Loucy (cell line): ENCODE measurements around the gene NPIPB8.
"Not testable (repeated sequence)": the region's sequence is repeated elsewhere in the genome, so short reads cannot be mapped to it uniquely, and the experiment has no call there.

ENCODE experiments used
- H2AFZ ChIP-seq: fragments of 200-600 bp; sonication (generic); 2 replicates; pipeline ENCODE4 v1.6.0; 2016; ENCODE audit warnings: antibody characterized with exemption, mild to moderate bottlenecking, low read length, moderate library complexity
- H3F3A ChIP-seq: fragments of 200-600 bp; 2 replicates; pipeline ENCODE4 v1.6.0; 2016; ENCODE audit warnings: antibody characterized with exemption, low read depth, mild to moderate bottlenecking
- H3K27me3 ChIP-seq: fragments of 200-600 bp; sonication (generic); 2 replicates; pipeline ENCODE4 v1.6.1; 2014; ENCODE audit warnings: low read length, mild to moderate bottlenecking; ENCODE audit not compliant: insufficient read depth, poor library complexity, severe bottlenecking
- H3K36me3 ChIP-seq: fragments of 200-600 bp; sonication (generic); 2 replicates; pipeline ENCODE4 v1.6.1; 2016; ENCODE audit warnings: low read length; ENCODE audit not compliant: insufficient read depth
- H3K4me1 ChIP-seq: fragments of 200-600 bp; sonication (generic); 2 replicates; pipeline ENCODE4 v1.5.1; 2014; ENCODE audit warnings: low read length, mild to moderate bottlenecking; ENCODE audit not compliant: insufficient read depth, poor library complexity, severe bottlenecking
- H3K4me2 ChIP-seq: fragments of 200-600 bp; sonication (generic); 2 replicates; pipeline ENCODE4 v1.6.0; 2014; ENCODE audit warnings: antibody characterized with exemption, low read length, low read depth, mild to moderate bottlenecking; ENCODE audit not compliant: poor library complexity, severe bottlenecking
- H3K4me3 ChIP-seq: fragments of 200-600 bp; sonication (generic); 2 replicates; pipeline ENCODE4 v1.5.1; 2014; ENCODE audit warnings: low read length, mild to moderate bottlenecking, mixed read lengths; ENCODE audit not compliant: poor library complexity, severe bottlenecking
- H3K79me2 ChIP-seq: fragments of 200-600 bp; sonication (generic); 2 replicates; pipeline ENCODE4 v1.6.1; 2014; ENCODE audit warnings: low read length; ENCODE audit not compliant: insufficient read depth
- H3K9ac ChIP-seq: fragments of 200-600 bp; sonication (generic); 2 replicates; pipeline ENCODE4 v1.6.0; 2014; ENCODE audit warnings: mild to moderate bottlenecking, low read depth, low read length, moderate library complexity; ENCODE audit not compliant: poor library complexity, severe bottlenecking
- H3K9me2 ChIP-seq: fragments of 200-600 bp; sonication (generic); replicated peaks from 2 replicates; pipeline ENCODE4 v1.6.1; 2016; ENCODE audit warnings: low read depth, low read length, mixed read lengths
- H3K9me3 ChIP-seq: fragments of 200-600 bp; sonication (generic); 2 replicates; pipeline ENCODE4 v1.6.1; 2014; ENCODE audit warnings: mild to moderate bottlenecking, antibody characterized with exemption, low read length, low read depth; ENCODE audit not compliant: insufficient read depth
- H4K20me1 ChIP-seq: fragments of 200-600 bp; sonication (generic); 2 replicates; pipeline ENCODE4 v1.6.0; 2014; ENCODE audit warnings: antibody characterized with exemption, low read length, mild to moderate bottlenecking; ENCODE audit not compliant: insufficient read depth, poor library complexity, severe bottlenecking
- EZH2phosphoT487 ChIP-seq: fragments of 200-600 bp; IDR thresholded peaks from 2 replicates; pipeline ENCODE4 v1.6.1; 2018; ENCODE audit warnings: antibody characterized with exemption, mild to moderate bottlenecking, moderate library complexity, borderline replicate concordance
- TF ChIP-seq, protein P1 (sequence below): fragments of 200-600 bp; sonication (generic); conservative IDR thresholded peaks from 2 replicates; pipeline ENCODE4 v1.5.1; 2014; ENCODE audit warnings: mild to moderate bottlenecking, antibody characterized with exemption, low read length

NPIPB8 gene

DNA sequence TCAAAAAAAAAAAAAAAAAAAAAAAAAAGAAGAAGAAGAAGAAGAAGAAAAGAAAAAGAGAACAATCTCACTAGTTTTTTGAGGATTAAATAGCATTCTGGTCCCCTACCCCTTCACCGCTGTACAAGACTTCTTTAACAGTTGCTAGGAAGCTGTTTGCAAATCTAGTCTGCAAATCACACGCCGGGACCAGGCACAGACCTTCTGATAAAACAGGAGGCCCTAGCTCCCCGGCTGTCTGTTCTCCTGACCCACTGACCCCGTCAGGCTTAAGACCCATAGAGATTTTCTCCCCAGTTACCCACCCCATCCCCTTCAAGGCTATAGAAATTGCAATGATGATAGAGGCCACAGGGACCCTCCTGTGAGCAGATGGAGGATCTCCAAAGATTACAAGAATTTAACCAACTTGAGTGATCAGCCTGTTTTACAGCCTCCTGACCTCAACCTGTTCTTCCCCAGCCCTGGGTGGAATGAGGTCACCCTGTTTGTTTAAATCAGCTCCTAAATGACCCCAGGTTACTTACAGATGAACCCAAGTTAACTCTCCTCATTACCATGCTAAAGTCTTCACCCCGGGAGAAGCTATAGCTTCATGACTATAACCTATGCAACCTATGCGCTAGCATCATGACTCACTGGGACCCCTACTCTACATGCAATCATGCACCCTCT lies 16.2 kb upstream of the NPIPB8 start:
- TF ChIP-seq, protein P1, sequence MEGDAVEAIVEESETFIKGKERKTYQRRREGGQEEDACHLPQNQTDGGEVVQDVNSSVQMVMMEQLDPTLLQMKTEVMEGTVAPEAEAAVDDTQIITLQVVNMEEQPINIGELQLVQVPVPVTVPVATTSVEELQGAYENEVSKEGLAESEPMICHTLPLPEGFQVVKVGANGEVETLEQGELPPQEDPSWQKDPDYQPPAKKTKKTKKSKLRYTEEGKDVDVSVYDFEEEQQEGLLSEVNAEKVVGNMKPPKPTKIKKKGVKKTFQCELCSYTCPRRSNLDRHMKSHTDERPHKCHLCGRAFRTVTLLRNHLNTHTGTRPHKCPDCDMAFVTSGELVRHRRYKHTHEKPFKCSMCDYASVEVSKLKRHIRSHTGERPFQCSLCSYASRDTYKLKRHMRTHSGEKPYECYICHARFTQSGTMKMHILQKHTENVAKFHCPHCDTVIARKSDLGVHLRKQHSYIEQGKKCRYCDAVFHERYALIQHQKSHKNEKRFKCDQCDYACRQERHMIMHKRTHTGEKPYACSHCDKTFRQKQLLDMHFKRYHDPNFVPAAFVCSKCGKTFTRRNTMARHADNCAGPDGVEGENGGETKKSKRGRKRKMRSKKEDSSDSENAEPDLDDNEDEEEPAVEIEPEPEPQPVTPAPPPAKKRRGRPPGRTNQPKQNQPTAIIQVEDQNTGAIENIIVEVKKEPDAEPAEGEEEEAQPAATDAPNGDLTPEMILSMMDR: no peak
- no peak for TF ChIP-seq EZH2phosphoT487
- peak overlapping the region; percentile 78 for H3K4me2 ChIP-seq

DNA sequence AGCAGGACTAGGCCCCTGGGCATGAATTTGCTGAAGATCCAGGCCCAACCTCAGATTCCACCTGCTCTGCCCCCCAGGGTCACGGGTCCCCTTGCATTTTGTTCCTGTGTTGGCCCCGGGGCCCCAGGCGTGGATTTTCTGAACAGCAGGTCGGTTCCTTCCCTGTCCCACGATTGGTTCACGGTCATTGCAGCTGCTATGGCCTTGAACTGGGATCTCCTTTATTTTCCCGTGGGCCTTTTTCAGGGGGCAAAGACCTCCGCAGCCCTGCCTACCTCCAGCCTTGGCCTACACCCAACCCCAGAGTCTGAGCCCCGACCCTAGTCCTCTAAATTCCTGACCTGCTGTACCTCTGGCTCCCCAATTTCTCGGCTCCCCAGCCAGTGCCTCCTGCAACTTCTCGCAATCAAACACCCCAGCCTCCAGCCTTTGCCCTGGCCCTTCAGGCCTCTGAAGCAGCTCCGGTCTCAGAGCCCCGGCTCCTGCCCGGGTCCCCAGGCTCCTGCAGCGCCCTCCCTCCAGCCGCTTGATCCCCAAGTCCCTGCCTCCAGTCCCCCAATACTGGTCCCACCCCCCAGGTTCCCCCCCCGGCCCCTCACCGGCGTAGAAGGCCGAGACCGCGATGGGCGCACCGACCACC lies 15.2 kb upstream of the NPIPB8 start:
- not testable (repeated sequence) for H3F3A ChIP-seq, H3K27me3 ChIP-seq, H3K36me3 ChIP-seq, H3K9me3 ChIP-seq, H3K9me2 ChIP-seq, H4K20me1 ChIP-seq
- H3K4me2 ChIP-seq: peak overlapping the region; percentile 78
- H2AFZ ChIP-seq: peak overlapping the region; percentile 92
- H3K79me2 ChIP-seq: peaks cover 36% of the 10 kb centered on the region
- H3K4me1 ChIP-seq: peaks cover 20% of the 10 kb centered on the region
- peak overlapping the region; percentile 83 for H3K4me3 ChIP-seq
- peak overlapping the region; percentile 92 for H3K9ac ChIP-seq

More for the DNA sequence above, 16.2 kb upstream of the NPIPB8 start:
- Histone ChIP-seq H3F3A (no peaks in the 10 kb centered on the region), H3K36me3 (no peaks in the 10 kb centered on the region), H3K79me2 (peaks cover 36% of the 10 kb centered on the region), H3K27me3 (no peaks in the 10 kb centered on the region), H3K9me3 (no peaks in the 10 kb centered on the region), H3K4me1 (peaks cover 20% of the 10 kb centered on the region), H2AFZ (no peak overlapping the region), H3K9me2 (no peaks in the 10 kb centered on the region), H4K20me1 (peaks cover 8% of the 10 kb centered on the region), H3K4me3 (peak overlapping the region; percentile 83), H3K9ac (peak overlapping the region; percentile 92)

DNA sequence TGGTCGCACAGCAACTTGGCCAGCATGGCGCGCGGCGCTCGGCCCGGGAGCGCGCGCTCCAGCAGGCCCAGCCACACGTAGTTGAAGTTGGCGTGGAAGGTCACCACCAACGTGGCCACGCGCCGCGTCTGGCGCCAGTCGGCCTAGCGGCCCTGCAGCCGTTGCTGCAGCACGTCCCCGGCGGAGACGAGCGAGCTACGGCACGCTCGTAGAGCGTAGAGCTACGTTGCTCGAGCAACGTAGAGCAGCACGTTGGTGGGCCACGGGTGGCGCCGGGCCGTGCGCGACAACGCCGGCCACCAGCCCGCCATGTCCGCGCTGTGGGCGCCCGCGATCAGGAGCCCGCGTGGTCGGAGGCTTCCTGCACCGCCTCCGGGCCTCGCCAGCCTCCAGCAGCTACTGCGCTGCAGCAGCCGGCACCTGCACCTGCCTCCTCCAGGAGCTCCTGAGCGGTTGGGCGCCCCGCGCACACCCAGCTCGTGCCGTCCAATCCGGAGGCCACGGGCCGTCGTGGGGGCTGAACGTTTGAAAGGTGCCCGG lies 14.6 kb upstream of the NPIPB8 start:
- H3K36me3 ChIP-seq: no peaks in the 10 kb centered on the region
- TF ChIP-seq EZH2phosphoT487: no peak
- TF ChIP-seq, protein P1: no peak
- peaks cover 20% of the 10 kb centered on the region for H3K4me1 ChIP-seq
- no peaks in the 10 kb centered on the region for H3K9me3 ChIP-seq
- peak overlapping the region; percentile 78 for H3K4me2 ChIP-seq
- H3K79me2 ChIP-seq: peaks cover 36% of the 10 kb centered on the region
- no peaks in the 10 kb centered on the region for H3F3A ChIP-seq
- H3K9ac ChIP-seq: peak overlapping the region; percentile 92
- peak overlapping the region; percentile 92 for H2AFZ ChIP-seq
- peak overlapping the region; percentile 83 for H3K4me3 ChIP-seq
- H3K27me3 ChIP-seq: no peaks in the 10 kb centered on the region
- H4K20me1 ChIP-seq: peaks cover 8% of the 10 kb centered on the region
- H3K9me2 ChIP-seq: no peaks in the 10 kb centered on the region

DNA sequence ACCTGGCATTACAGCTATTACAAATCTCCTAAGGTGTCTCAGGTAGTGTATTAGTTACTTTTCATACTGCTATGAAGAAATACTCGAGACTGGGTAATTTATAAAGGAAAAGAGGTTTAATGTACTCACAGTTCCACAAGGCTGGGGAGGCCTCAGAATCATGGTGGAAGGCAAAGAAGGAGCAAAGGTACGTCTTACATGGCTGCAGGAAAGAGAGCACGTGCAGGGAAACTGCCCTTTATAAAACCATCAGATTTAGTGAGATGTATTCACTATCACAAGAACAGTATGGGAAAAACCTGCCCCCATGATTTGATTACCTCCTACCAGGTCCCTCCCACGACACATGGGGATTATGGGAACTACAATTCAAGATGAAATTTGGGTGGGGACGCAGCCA lies 7.0 kb upstream of the NPIPB8 start:
- not testable (repeated sequence) for H3K4me1 ChIP-seq, H3K9ac ChIP-seq, H3K79me2 ChIP-seq

DNA sequence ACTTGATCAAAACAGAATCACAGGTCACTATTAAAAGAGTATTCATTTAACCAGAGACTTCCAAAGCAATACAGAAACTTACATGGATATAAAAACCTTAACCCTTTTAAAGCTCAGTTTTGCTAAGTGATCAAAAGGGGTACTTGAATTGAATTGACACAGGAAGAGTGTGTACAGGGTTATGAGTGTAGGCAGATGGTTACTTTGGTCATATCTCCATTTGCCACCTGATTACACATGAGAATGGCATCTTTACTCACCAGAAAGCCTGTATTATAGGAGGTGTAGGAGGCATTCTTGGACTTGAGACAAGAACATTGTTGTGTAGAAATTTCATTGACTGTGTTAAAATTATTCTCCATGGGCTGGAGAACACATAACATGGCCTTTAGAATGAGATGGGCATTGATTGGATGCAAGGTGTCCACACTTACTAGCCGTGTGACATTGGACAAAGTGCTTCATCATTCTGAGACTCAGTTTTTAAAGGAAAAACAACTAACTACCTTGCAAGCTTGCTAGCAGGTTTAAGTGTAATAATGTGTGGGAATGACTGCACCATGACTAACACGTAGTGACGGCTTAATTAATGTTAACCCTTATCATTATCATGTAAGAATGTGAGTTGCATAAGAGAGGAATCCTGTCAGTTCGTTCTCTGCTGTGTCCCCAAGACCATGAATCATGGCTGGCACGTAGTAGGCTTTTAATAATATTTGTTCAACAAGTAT lies 1.6 kb upstream of the NPIPB8 start:
- H3K27me3 ChIP-seq, H3K4me2 ChIP-seq, H2AFZ ChIP-seq: not testable (repeated sequence)

More for the DNA sequence above, 7.0 kb upstream of the NPIPB8 start:
- H3K36me3 ChIP-seq, H3K9me3 ChIP-seq, H2AFZ ChIP-seq, H3K9me2 ChIP-seq, H3K4me2 ChIP-seq, H3F3A ChIP-seq, H4K20me1 ChIP-seq, H3K4me3 ChIP-seq, H3K27me3 ChIP-seq: not testable (repeated sequence)

More for the DNA sequence above, 1.6 kb upstream of the NPIPB8 start:
- not testable (repeated sequence) for H3K4me1 ChIP-seq, H3K36me3 ChIP-seq, H3K9ac ChIP-seq, H3F3A ChIP-seq, H3K9me2 ChIP-seq, H3K4me3 ChIP-seq, H3K9me3 ChIP-seq, H3K79me2 ChIP-seq, H4K20me1 ChIP-seq
